HCT116 (cell line): ENCODE data around the gene AMOT. TPM values are rescaled to one million over a fixed set of nuclear protein-coding genes. Genes with fewer than 3 reads are reported as not detected.

Experiments
- ATAC-seq: fragments of 200-7000 bp; cut with Tn5 transposase; 2 replicates; pipeline ENCODE4 v1.9.1; 2020; ENCODE audit warnings: mild to moderate bottlenecking, moderate library complexity
- BruUV-seq: library from RNA; stranded (reverse); fragments of 400-500 nt; replicated peaks from 2 replicates; lab custom pipeline; 2021; lab: Mats Ljungman, UMichigan
- CTCF ChIA-PET: fragments of 300-600 bp; sonication (Branson Sonifier 250); formaldehyde crosslinking; loops from one replicate; lab custom pipeline; 2021; ENCODE audit warnings: antibody characterized with exemption; lab: Charles Lee
- POLR2A ChIA-PET: fragments of 300-600, 350-600 bp; sonication (Branson Sonifier 250); formaldehyde crosslinking; loops from one replicate; lab custom pipeline; 2021; ENCODE audit warnings: antibody characterized with exemption; lab: Charles Lee
- RAD21 ChIA-PET, 2 experiments: fragments of 300-600 bp; sonication (Branson Sonifier 250); formaldehyde crosslinking; loops; one replicate each; lab custom pipeline; 2023; ENCODE audit warnings: low total read pairs in 2 of 2; ENCODE audit not compliant: uncharacterized antibody in 2 of 2, unreplicated experiment in 2 of 2, low non-redundant PET in 1 of 2; lab: Charles Lee
- DNase-seq: peaks from one replicate; pipeline ENCODE4 v3.0.0-alpha.2; 2010; ENCODE audit warnings: low read depth, low spot score
- H2AFZ ChIP-seq: fragments of 200-600 bp; shearing (Covaris generic), sonication (generic); 2 replicates; pipeline ENCODE4 v1.6.1; 2017; ENCODE audit warnings: low read depth, mixed run types, mixed read lengths, antibody characterized with exemption, low read length; ENCODE audit not compliant: poor library complexity, severe bottlenecking
- H3K27ac ChIP-seq: 2 replicates; pipeline ENCODE4 v1.5.1; 2012; ENCODE audit warnings: low read depth, low read length
- H3K27me3 ChIP-seq: fragments of 200-600 bp; sonication (generic); 2 replicates; pipeline ENCODE4 v1.6.1; 2016; ENCODE audit warnings: mixed run types, low read length, mixed read lengths; ENCODE audit not compliant: insufficient read depth
- H3K36me3 ChIP-seq, 2 experiments: fragments of 200-500 bp in 1 of 2; fragments of 200-600 bp in 1 of 2; sonication (Bioruptor generic) in 1 of 2; sonication (generic) in 1 of 2; 2 replicates each; pipeline versions ENCODE4 v1.5.1 to v1.6.1; 2014 to 2016; ENCODE audit warnings: low read length in 2 of 2, inconsistent platforms in 1 of 2, mixed read lengths in 1 of 2, mixed run types in 1 of 2; ENCODE audit not compliant: insufficient read depth in 2 of 2, control insufficient read depth in 1 of 2
- H3K4me1 ChIP-seq, 2 experiments: fragments of 200-600 bp in 1 of 2; sonication (generic) in 1 of 2; 2 replicates each; pipeline versions ENCODE4 v1.5.1 to v1.6.1; 2012 to 2017; ENCODE audit warnings: low read length in 2 of 2, inconsistent platforms in 1 of 2, mild to moderate bottlenecking in 1 of 2, mixed read lengths in 1 of 2, mixed run types in 1 of 2, moderate library complexity in 1 of 2; ENCODE audit not compliant: insufficient read depth in 2 of 2, control insufficient read depth in 1 of 2
- H3K4me2 ChIP-seq: fragments of 200-600 bp; sonication (generic); 2 replicates; pipeline ENCODE4 v1.6.1; 2017; ENCODE audit warnings: mixed run types, low read length, mixed read lengths
- H3K4me3 ChIP-seq, 2 experiments: fragments of 200-600 bp in 1 of 2; sonication (generic) in 1 of 2; replicated peaks in 1 of 2; 2 replicates each; pipeline ENCODE4 v1.5.1; 2011 to 2016; ENCODE audit warnings: low read length in 2 of 2, control low read depth in 1 of 2, low read depth in 1 of 2, mild to moderate bottlenecking in 1 of 2, mixed read lengths in 1 of 2, mixed run types in 1 of 2
- H3K79me2 ChIP-seq: fragments of 200-600 bp; sonication (generic); 2 replicates; pipeline ENCODE4 v1.6.1; 2017; ENCODE audit warnings: mild to moderate bottlenecking, mixed run types, low read length, moderate library complexity, mixed read lengths; ENCODE audit not compliant: insufficient read depth
- H3K9ac ChIP-seq: fragments of 200-600 bp; sonication (generic); 2 replicates; pipeline ENCODE4 v1.6.1; 2016; ENCODE audit warnings: low read length, mixed read lengths
- H3K9me2 ChIP-seq: fragments of 200-600 bp; sonication (generic), shearing (Covaris generic); 2 replicates; pipeline ENCODE4 v1.6.1; 2017; ENCODE audit warnings: mixed run types, mild to moderate bottlenecking, moderate library complexity; ENCODE audit not compliant: insufficient read depth
- H3K9me3 ChIP-seq, 2 experiments: fragments of 200-500 bp in 1 of 2; fragments of 200-600 bp in 1 of 2; sonication (Bioruptor generic) in 1 of 2; sonication (generic) in 1 of 2; 2 replicates each; pipeline ENCODE4 v1.6.1; 2014 to 2017; ENCODE audit warnings: low read length in 2 of 2, mixed read lengths in 2 of 2, inconsistent platforms in 1 of 2, low read depth in 1 of 2, mild to moderate bottlenecking in 1 of 2, mixed run types in 1 of 2, moderate library complexity in 1 of 2; ENCODE audit not compliant: control insufficient read depth in 1 of 2, insufficient read depth in 1 of 2
- H4K20me1 ChIP-seq: fragments of 200-600 bp; sonication (generic), shearing (Covaris generic); 2 replicates; pipeline ENCODE4 v1.6.1; 2017; ENCODE audit warnings: mixed run types, mild to moderate bottlenecking, moderate library complexity; ENCODE audit not compliant: insufficient read depth
- CBX3 ChIP-seq: IDR thresholded peaks from 2 replicates; pipeline ENCODE4 v1.6.1; 2012; ENCODE audit warnings: low read depth
- CEBPB ChIP-seq: IDR thresholded peaks from 2 replicates; pipeline ENCODE4 v1.6.1; 2012; ENCODE audit warnings: low read depth
- EGR1 ChIP-seq: IDR thresholded peaks from 2 replicates; pipeline ENCODE4 v1.6.1; 2012; ENCODE audit warnings: low read depth
- EZH2 ChIP-seq: fragments of 200-600 bp; sonication (generic); IDR thresholded peaks from 2 replicates; pipeline ENCODE4 v1.6.1; 2017; ENCODE audit warnings: antibody characterized with exemption, mixed run types
- JUND ChIP-seq: IDR thresholded peaks from 2 replicates; pipeline ENCODE4 v1.6.1; 2012
- POLR2A ChIP-seq: IDR thresholded peaks from 2 replicates; pipeline ENCODE4 v1.7.0; 2011; ENCODE audit warnings: borderline replicate concordance; ENCODE audit not compliant: insufficient read depth, insufficient read length; ENCODE audit errors: extremely low read depth
- POLR2AphosphoS5 ChIP-seq: IDR thresholded peaks from 2 replicates; pipeline ENCODE4 v1.6.1; 2011; ENCODE audit warnings: mild to moderate bottlenecking, low read depth, low read length, moderate library complexity
- RAD21 ChIP-seq: IDR thresholded peaks from 2 replicates; pipeline ENCODE4 v1.6.1; 2012; ENCODE audit warnings: low read depth, mild to moderate bottlenecking
- SP1 ChIP-seq: IDR thresholded peaks from 2 replicates; pipeline ENCODE4 v1.6.1; 2012; ENCODE audit warnings: low read depth
- SRF ChIP-seq: IDR thresholded peaks from 2 replicates; pipeline ENCODE4 v1.6.1; 2012; ENCODE audit warnings: low read depth
- TCF7L2 ChIP-seq: IDR thresholded peaks from 2 replicates; pipeline ENCODE4 v1.7.0; 2011; ENCODE audit warnings: borderline replicate concordance, inconsistent platforms; ENCODE audit not compliant: insufficient read depth, insufficient read length; ENCODE audit errors: extremely low read depth
- YY1 ChIP-seq: IDR thresholded peaks from 2 replicates; pipeline ENCODE4 v1.6.1; 2011; ENCODE audit warnings: low read length, low read depth, moderate library complexity, mild to moderate bottlenecking; ENCODE audit not compliant: insufficient replicate concordance; ENCODE audit errors: extremely low read depth
- ZFX ChIP-seq: fragments of 450-650 bp; IDR thresholded peaks from 2 replicates; pipeline ENCODE4 v1.6.1; 2017
- ZNF274 ChIP-seq: fragments of 200-500 bp; sonication (Bioruptor generic); IDR thresholded peaks from 2 replicates; pipeline ENCODE4 v1.6.1; 2014; ENCODE audit warnings: mild to moderate bottlenecking, low read depth, low read length, inconsistent platforms
- intact Hi-C: fragments of 100-400 bp; cut with micrococcal nuclease; formaldehyde crosslinking; loops from 2 replicates; pipeline ENCODE4 v1.10.0; 2022
- total RNA-seq: library from RNA; stranded (reverse); gene quantifications from one replicate; pipeline ENCODE4 v1.2.1, GENCODE V29; 2021; ENCODE audit not compliant: unreplicated experiment
- TF ChIP-seq, protein P1 (sequence below): IDR thresholded peaks from 2 replicates; pipeline ENCODE4 v1.6.1; 2012

Gene AMOT
- total RNA-seq, 1 experiment from 2014 or later = 7.7 TPM

GRCh38 chrX:112822892-112823291 is 17.7 kb downstream of the AMOT start:
- no peak for DNase-seq
- no peaks in the 10 kb centered on the region for H3K36me3 ChIP-seq
- H2AFZ ChIP-seq = no peak overlapping the region
- H3K9me3 ChIP-seq = no peaks in the 10 kb centered on the region
- ATAC-seq = no peak
- ChIA-PET POLR2A (no interaction called here), CTCF (no interaction called here), RAD21 (no interaction called here)
- BruUV-seq = no TSS peak
- no peaks in the 10 kb centered on the region for H4K20me1 ChIP-seq
- intact Hi-C loops = no loop called here
- H3K27ac ChIP-seq = no peak overlapping the region
- no peaks in the 10 kb centered on the region for H3K27me3 ChIP-seq
- H3K4me3 ChIP-seq = no peak overlapping the region
- H3K4me2 ChIP-seq = no peak overlapping the region
- H3K4me1 ChIP-seq = no peaks in the 10 kb centered on the region; a peak in 1 of 4 replicates
- TF ChIP-seq POLR2A (no peak), ZFX (no peak)
- TF ChIP-seq, protein P1, sequence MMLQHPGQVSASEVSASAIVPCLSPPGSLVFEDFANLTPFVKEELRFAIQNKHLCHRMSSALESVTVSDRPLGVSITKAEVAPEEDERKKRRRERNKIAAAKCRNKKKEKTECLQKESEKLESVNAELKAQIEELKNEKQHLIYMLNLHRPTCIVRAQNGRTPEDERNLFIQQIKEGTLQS = no peak
- H3K79me2 ChIP-seq = no peaks in the 10 kb centered on the region
- H3K9ac ChIP-seq = no peak overlapping the region
- H3K9me2 ChIP-seq = no peaks in the 10 kb centered on the region

GRCh38 chrX:112820364-112821268 is 20.0 kb downstream of the AMOT start:
- H3K4me2 ChIP-seq = no peak overlapping the region
- no TSS peak for BruUV-seq
- no peaks in the 10 kb centered on the region for H3K9me3 ChIP-seq
- no peak for DNase-seq
- H4K20me1 ChIP-seq = no peaks in the 10 kb centered on the region
- ChIA-PET POLR2A (no interaction called here), CTCF (no interaction called here), RAD21 (no interaction called here)
- no peak for ATAC-seq
- intact Hi-C loops = no loop called here
- no peak overlapping the region for H3K9ac ChIP-seq
- no peaks in the 10 kb centered on the region for H3K36me3 ChIP-seq
- no peak overlapping the region for H2AFZ ChIP-seq
- no peaks in the 10 kb centered on the region for H3K79me2 ChIP-seq
- no peak overlapping the region for H3K27ac ChIP-seq
- no peaks in the 10 kb centered on the region for H3K9me2 ChIP-seq
- no peaks in the 10 kb centered on the region for H3K27me3 ChIP-seq
- H3K4me3 ChIP-seq = no peak overlapping the region
- TF ChIP-seq ZNF274 = no peak
- TF ChIP-seq SP1 = no peak
- TF ChIP-seq, protein P1 = no peak
- no peak for TF ChIP-seq CEBPB
- TF ChIP-seq TCF7L2 = no peak
- no peak for TF ChIP-seq CBX3
- no peak for TF ChIP-seq JUND
- no peak for TF ChIP-seq RAD21
- no peak for TF ChIP-seq YY1
- no peak for TF ChIP-seq EGR1
- no peak for TF ChIP-seq POLR2AphosphoS5
- no peak for TF ChIP-seq SRF
- TF ChIP-seq EZH2 = no peak
- H3K4me1 ChIP-seq = no peaks in the 10 kb centered on the region; a peak in 1 of 4 replicates
